Right lobe of liver (tissue), 6 donors: ENCODE results near the gene HMOX2. TPM values are rescaled to one million over a fixed set of nuclear protein-coding genes. Genes with fewer than 3 reads are reported as not detected.

Source experiments
- ATAC-seq, 4 donors: fragments of 200-7000 bp; cut with Tn5 transposase; one replicate each; pipeline ENCODE4 v1.9.1; 2020; ENCODE audit warnings: mild to moderate bottlenecking in 4 of 4, moderate library complexity in 4 of 4
- DNase-seq, 3 donors: peaks; one replicate each; pipeline ENCODE4 v3.0.0-alpha.2; 2020
- H3K27ac ChIP-seq, 3 donors: fragments of 200-600 bp; one replicate each; pipeline ENCODE4 v1.8.0; 2022
- H3K27me3 ChIP-seq, 2 donors: fragments of 200-600 bp; one replicate each; pipeline ENCODE4 v1.8.0; 2022
- H3K36me3 ChIP-seq, 4 donors: fragments of 200-600 bp; sonication (generic) in 1 of 4; one replicate each; pipeline versions ENCODE4 v1.5.1 to v1.8.0; 2017 to 2022; ENCODE audit warnings: control low read depth in 1 of 4
- H3K4me1 ChIP-seq, 4 donors: fragments of 200-600 bp; sonication (generic) in 1 of 4; one replicate each; pipeline versions ENCODE4 v1.5.1 to v1.8.0; 2017 to 2022; ENCODE audit warnings: control low read depth in 1 of 4
- H3K4me3 ChIP-seq, 3 donors: fragments of 200-600 bp; one replicate each; pipeline ENCODE4 v1.8.0; 2022
- H3K9me3 ChIP-seq, 4 donors: fragments of 200-600 bp; sonication (generic) in 1 of 4; one replicate each; pipeline versions ENCODE4 v1.5.1 to v1.8.0; 2017 to 2022; ENCODE audit warnings: control low read depth in 1 of 4
- POLR2A ChIP-seq: fragments of 450-650 bp; IDR thresholded peaks from one replicate; pipeline ENCODE4 v1.6.1; 2017; ENCODE audit warnings: antibody characterized with exemption, mild to moderate bottlenecking
- WGBS: methylation state at CpG from one replicate; pipeline ENCODE4 v1.1.6; 2018; ENCODE audit warnings: low coverage, low lambda C conversion rate; ENCODE audit not compliant: insufficient coverage; ENCODE audit errors: missing lambda C conversion rate; 5-methylcytosine and 5-hydroxymethylcytosine counted together
- intact Hi-C, 2 donors: fragments of 100-400 bp; cut with DNase I; formaldehyde crosslinking; loops; one replicate each; pipeline versions ENCODE4 v1.11.2 to v1.14.1; 2022
- small RNA-seq, 2 experiments: library from RNA; depleted of rRNA; stranded (forward); fragments of <200 nt; gene quantifications; one replicate each; pipeline ENCODE3, GENCODE V24; 2016
- total RNA-seq, 6 experiments: library from RNA; depleted of rRNA in 2 of 6; stranded (reverse); fragments of >200 nt in 2 of 6; fragmentation: NEBNext Ultra II Directional in 3 of 6; extraction: Animal tissue kit (Norgen Biotek cat#: 25700) in 3 of 6; gene quantifications; one replicate each; pipeline versions ENCODE4 v1.1.0 to v1.2.4, GENCODE V29; 2016 to 2023
- TF ChIP-seq, protein P1 (sequence below), 4 donors: fragments of 200-600 bp in 3 of 4; fragments of 450-650 bp in 1 of 4; IDR thresholded peaks; one replicate each; pipeline versions ENCODE4 v1.5.1 to v1.8.0; 2016 to 2022; ENCODE audit warnings: antibody characterized with exemption in 4 of 4, mild to moderate bottlenecking in 2 of 4
- donor health status: DM: no; HTN: yes; CAD: no.
- donor health status: DM: no; HTN: no; CAD: no.
- donor health status: DM: no; HTN: no; CAD: no.
- donor health status: DM: no; HTN: yes; CAD: no.
- donor health status: DM: no; HTN: yes; CAD: no.

HMOX2 gene
- total RNA-seq, 6 experiments from 2014 or later: 39.7 to 74.7 (median 55.4) TPM

DNA sequence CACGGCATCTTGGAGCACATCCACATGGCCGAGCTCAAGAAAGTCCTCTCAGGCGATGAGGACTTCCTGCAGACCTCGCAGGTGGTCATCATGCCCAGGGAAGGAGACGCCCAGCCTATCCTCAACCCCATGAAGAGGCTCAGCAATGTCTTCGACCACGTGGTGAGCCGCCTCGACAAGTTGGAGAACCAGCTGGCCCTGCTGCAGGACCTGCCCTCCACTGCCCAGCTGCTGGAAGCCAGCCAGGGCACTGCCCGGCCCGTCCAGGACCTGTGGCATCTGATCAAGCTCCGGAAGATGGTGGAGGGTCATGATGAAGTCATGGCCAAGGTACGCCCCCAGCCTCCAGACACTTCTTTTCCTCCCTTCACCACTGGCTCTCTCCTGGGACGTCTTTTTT is 80.4 kb downstream of the HMOX2 start:
- DNase-seq (no peak), ATAC-seq (no peak)
- 80% methylated on average over 1 of the region's 14 CpGs for WGBS
- Histone ChIP-seq H3K4me1 (no peaks in the 10 kb centered on the region), H3K9me3 (no peaks in the 10 kb centered on the region), H3K4me3 (no peak overlapping the region), H3K36me3 (no peaks in the 10 kb centered on the region), H3K27me3 (no peaks in the 10 kb centered on the region), H3K27ac (no peak overlapping the region)
- no peak for TF ChIP-seq POLR2A
- TF ChIP-seq, protein P1, sequence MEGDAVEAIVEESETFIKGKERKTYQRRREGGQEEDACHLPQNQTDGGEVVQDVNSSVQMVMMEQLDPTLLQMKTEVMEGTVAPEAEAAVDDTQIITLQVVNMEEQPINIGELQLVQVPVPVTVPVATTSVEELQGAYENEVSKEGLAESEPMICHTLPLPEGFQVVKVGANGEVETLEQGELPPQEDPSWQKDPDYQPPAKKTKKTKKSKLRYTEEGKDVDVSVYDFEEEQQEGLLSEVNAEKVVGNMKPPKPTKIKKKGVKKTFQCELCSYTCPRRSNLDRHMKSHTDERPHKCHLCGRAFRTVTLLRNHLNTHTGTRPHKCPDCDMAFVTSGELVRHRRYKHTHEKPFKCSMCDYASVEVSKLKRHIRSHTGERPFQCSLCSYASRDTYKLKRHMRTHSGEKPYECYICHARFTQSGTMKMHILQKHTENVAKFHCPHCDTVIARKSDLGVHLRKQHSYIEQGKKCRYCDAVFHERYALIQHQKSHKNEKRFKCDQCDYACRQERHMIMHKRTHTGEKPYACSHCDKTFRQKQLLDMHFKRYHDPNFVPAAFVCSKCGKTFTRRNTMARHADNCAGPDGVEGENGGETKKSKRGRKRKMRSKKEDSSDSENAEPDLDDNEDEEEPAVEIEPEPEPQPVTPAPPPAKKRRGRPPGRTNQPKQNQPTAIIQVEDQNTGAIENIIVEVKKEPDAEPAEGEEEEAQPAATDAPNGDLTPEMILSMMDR (IDR thresholded peaks at IDR 0.05): no peak
- intact Hi-C loops: loop anchor here in 1 of 2 donors (10.0 kb wide), 1 partner anchor 52 kb away; no protein-coding TSS in a partner anchor

DNA sequence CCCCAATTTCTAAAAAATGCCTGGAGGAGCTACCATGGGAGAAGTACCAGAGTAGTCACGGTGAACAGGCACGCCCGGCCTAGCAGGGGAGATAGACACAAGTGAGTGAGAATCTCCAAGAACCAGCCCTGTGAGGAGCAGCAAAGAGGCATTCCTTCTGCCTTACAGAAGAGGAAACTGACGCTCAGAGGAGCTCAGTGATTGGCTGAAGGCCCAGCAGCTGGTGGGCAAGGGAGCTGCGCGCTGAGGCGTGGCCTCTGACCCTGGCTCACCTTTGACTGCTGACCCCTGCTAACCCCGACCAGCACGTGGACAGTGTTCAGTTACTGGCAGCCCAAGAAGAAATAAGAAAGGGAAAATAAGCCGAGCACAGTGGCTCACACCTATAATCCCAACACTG is 81.8 kb downstream of the HMOX2 start:
- Histone ChIP-seq H3K4me3 (no peak overlapping the region), H3K27me3 (no peaks in the 10 kb centered on the region), H3K9me3 (no peaks in the 10 kb centered on the region), H3K36me3 (no peaks in the 10 kb centered on the region), H3K27ac (no peak overlapping the region), H3K4me1 (no peaks in the 10 kb centered on the region)
- peak in 1 of 4 donors; percentile 41 for ATAC-seq
- no peak for TF ChIP-seq POLR2A
- TF ChIP-seq, protein P1 (IDR thresholded peaks at IDR 0.05): no peak
- 74% methylated on average over 10 of the region's 10 CpGs for WGBS
- intact Hi-C loops: loop anchor here in 1 of 2 donors (10.0 kb wide), 1 partner anchor 53 kb away; no protein-coding TSS in a partner anchor
- no peak for DNase-seq

Small RNAs within 50 kb of the gene (small RNA-seq; reads per million reads assigned to genes)
- 0 reads per million in 2 experiments for gene AC012676.2

Other genes with a start within 250 kb of the HMOX2 start
- gene SRL, start 234.3 kb upstream of the HMOX2 start, total RNA-seq: under 1 TPM; 0.18 to 0.62 (median 0.28) TPM
- gene TFAP4, start 203.4 kb upstream of the HMOX2 start, total RNA-seq: 1 to 10 TPM; 2.6 to 5.8 (median 3.7) TPM
- gene GLIS2, start 160.3 kb upstream of the HMOX2 start, total RNA-seq: 1 to 10 TPM in 5 of 6 experiments, under 1 TPM in 1; 0.79 to 2.6 (median 1.4) TPM
- 10 to 100 TPM; 27.9 to 45.9 (median 32.8) TPM for gene PAM16, start 125.1 kb upstream of the HMOX2 start, total RNA-seq
- 10 to 100 TPM; 13.5 to 22.9 (median 16.8) TPM for gene VASN, start 104.5 kb upstream of the HMOX2 start, total RNA-seq
- 10 to 100 TPM in 5 of 6 experiments, 1 to 10 TPM in 1; 7.8 to 22.9 (median 13.3) TPM for gene CORO7, start 59.8 kb upstream of the HMOX2 start, total RNA-seq
- gene DNAJA3, start 50.5 kb upstream of the HMOX2 start, total RNA-seq: 100 to 1,000 TPM in 2 of 6 experiments, 10 to 100 TPM in 4; 36.4 to 110 (median 49.0) TPM
- gene NMRAL1, start 1.8 kb upstream of the HMOX2 start, total RNA-seq: 10 to 100 TPM; 19.9 to 44.0 (median 35.5) TPM
- 10 to 100 TPM; 15.7 to 23.2 (median 18.4) TPM for gene CDIP1, start 62.4 kb downstream of the HMOX2 start, total RNA-seq
- gene C16orf96, start 79.9 kb downstream of the HMOX2 start, total RNA-seq: under 1 TPM in 5 of 6 experiments, not detected in 1; 0.06 to 0.24 (median 0.16) TPM
- 10 to 100 TPM in 4 of 6 experiments, 1 to 10 TPM in 2; 6.4 to 29.5 (median 17.2) TPM for gene UBALD1, start 138.5 kb downstream of the HMOX2 start, total RNA-seq
- 10 to 100 TPM; 42.5 to 67.3 (median 49.5) TPM for gene MGRN1, start 148.4 kb downstream of the HMOX2 start, total RNA-seq
- 10 to 100 TPM; 17.8 to 36.3 (median 23.0) TPM for gene NUDT16L1, start 217.2 kb downstream of the HMOX2 start, total RNA-seq